Uterus (tissue), 4 donors: ENCODE results near the gene HLA-DQA2. TPM values are rescaled to one million over a fixed set of nuclear protein-coding genes. Genes with fewer than 3 reads are reported as not detected.
"Not testable (repeated sequence)": the region's sequence is repeated elsewhere in the genome, so short reads cannot be mapped to it uniquely, and the experiment has no call there.

Experiments used
- DNase-seq, 2 donors: peaks; one replicate each; pipeline ENCODE4 v3.0.0-alpha.2; 2019 to 2020
- H3K27ac ChIP-seq, 2 donors: fragments of 200-600 bp; sonication (generic); 1 replicate in 1 of 2; 2 replicates in 1 of 2; pipeline ENCODE4 v1.5.1; 2016 to 2018
- H3K27me3 ChIP-seq, 2 donors: fragments of 200-600 bp; sonication (generic); one replicate each; pipeline ENCODE4 v1.5.1; 2018 to 2019; ENCODE audit warnings: control low read depth in 1 of 2
- H3K36me3 ChIP-seq, 2 donors: fragments of 200-600 bp; sonication (generic); one replicate each; pipeline ENCODE4 v1.5.1; 2019; ENCODE audit warnings: control low read depth in 1 of 2
- H3K4me1 ChIP-seq, 2 donors: fragments of 200-600 bp; sonication (generic); one replicate each; pipeline ENCODE4 v1.5.1; 2018 to 2019; ENCODE audit warnings: control low read depth in 1 of 2
- H3K4me3 ChIP-seq, 2 donors: fragments of 200-600 bp; sonication (generic); 1 replicate in 1 of 2; 2 replicates in 1 of 2; pipeline ENCODE4 v1.5.1; 2018 to 2019; ENCODE audit warnings: mild to moderate bottlenecking in 1 of 2
- H3K9me3 ChIP-seq, 2 donors: fragments of 200-600 bp; sonication (generic); one replicate each; pipeline ENCODE4 v1.5.1; 2019; ENCODE audit warnings: control low read depth in 1 of 2
- CTCF ChIP-seq, 4 experiments: fragments of 200-600 bp in 2 of 4; fragments of 450-650 bp in 2 of 4; sonication (generic) in 2 of 4; IDR thresholded peaks; one replicate each; pipeline ENCODE4 v1.5.1; 2016 to 2019; ENCODE audit warnings: antibody characterized with exemption in 4 of 4, mild to moderate bottlenecking in 2 of 4, moderate library complexity in 1 of 4
- POLR2A ChIP-seq, 2 donors: fragments of 450-650 bp; IDR thresholded peaks; one replicate each; pipeline ENCODE4 v1.6.1; 2016; ENCODE audit warnings: antibody characterized with exemption in 2 of 2, mild to moderate bottlenecking in 1 of 2, moderate library complexity in 1 of 2
- intact Hi-C: fragments of 100-400 bp; cut with DNase I; formaldehyde crosslinking; loops from one replicate; pipeline ENCODE4 v1.15.1; 2023; ENCODE audit warnings: low total_unique reads
- total RNA-seq, 4 donors: library from RNA; depleted of rRNA in 3 of 4; stranded (reverse); fragments of >200 nt in 3 of 4; gene quantifications; one replicate each; pipeline versions ENCODE4 v1.1.0 to v1.2.4, GENCODE V29; 2014 to 2023
- donor health status: DM: yes; HTN: yes; CAD: no.

Gene HLA-DQA2
- 1 to 10 TPM in 1 of 4 donors, not detected in 3; 4.4 TPM for total RNA-seq

DNA sequence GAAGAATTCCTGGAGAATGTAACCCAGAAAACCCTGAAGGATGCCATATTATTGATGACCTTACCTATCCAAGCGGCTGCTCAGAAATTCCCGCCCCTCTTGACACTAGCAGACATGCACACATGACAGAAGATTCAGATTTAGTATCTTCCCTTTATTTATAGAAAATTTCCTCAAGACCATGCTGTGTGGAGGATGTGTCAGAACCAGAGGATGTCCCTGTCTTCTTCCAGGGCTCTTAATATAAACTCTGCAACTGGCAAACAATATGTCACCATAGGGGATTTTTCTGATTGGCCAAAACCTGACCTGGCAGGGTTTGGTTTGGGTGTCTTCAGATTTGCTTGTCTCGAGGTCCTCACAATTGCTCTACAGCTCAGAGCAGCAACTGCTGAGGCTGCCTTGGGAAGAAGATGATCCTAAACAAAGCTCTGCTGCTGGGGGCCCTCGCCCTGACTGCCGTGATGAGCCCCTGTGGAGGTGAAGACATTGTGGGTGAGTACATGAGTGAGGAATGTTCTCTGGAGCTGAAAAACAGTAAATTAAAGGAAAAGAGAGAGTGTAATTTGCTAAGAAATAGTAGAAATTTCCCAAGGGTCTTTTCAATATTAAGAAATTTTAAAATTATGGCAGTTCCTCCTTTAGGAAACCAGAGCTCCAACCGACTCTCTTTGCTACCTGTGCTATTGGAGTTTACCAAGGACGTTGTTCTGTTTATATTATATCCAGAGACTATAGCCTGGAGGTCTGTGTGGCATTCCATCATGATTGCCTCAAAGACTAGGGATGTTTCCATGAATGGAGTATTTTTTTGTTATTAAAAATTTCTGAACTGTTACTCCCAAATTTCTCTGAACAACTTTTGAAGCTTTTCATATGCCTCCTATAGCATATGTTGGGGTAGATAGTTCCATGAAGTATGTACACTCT, at the start of gene HLA-DQA2:
Gene HLA-DQA2, plus strand, starts transcription at position 361 of the 930 bp plus-strand sequence. Its CDS starts 53 bp downstream, at position 414.
- TF ChIP-seq CTCF (IDR thresholded peaks at IDR 0.05) = no peak
- TF ChIP-seq POLR2A (IDR thresholded peaks at IDR 0.05) = no peak
- intact Hi-C loops = no loop called here
- H3K36me3 ChIP-seq = no peaks in the 10 kb centered on the region
- no peak within 1 kb of the TSS for H3K4me3 ChIP-seq
- no peaks in the 10 kb centered on the region for H3K9me3 ChIP-seq
- no peaks in the 10 kb centered on the region for H3K27me3 ChIP-seq
- H3K27ac ChIP-seq = no peak within 1 kb of the TSS
- no peaks in the 10 kb centered on the region for H3K4me1 ChIP-seq
- DNase-seq = no peak

DNA sequence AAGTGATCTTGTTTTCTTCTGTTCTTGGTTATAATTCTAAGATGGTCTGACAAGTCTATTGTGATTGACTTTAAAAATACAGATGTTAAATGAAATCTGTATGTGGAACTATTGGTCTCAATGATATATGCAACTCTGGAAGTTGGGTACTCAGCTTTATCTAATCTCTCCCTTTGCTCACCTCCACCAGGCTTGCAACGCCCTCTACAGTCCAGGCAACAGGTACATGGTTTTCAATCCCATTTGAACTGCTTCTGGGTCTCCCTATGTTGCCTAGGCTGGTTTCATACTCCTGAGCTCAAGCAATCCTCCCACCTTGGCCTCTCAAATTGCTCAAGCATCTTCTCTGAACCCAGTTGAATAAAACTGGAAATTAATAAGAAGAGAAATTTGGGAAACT, 49.2 kb upstream of the HLA-DQA2 start:
- DNase-seq = peak in 1 of 2 donors; percentile 17
- H3K27me3 ChIP-seq = no peaks in the 10 kb centered on the region
- no peak overlapping the region for H3K27ac ChIP-seq
- H3K36me3 ChIP-seq = no peaks in the 10 kb centered on the region
- H3K9me3 ChIP-seq = no peaks in the 10 kb centered on the region
- no peak overlapping the region for H3K4me3 ChIP-seq
- intact Hi-C loops = no loop called here
- no peaks in the 10 kb centered on the region for H3K4me1 ChIP-seq
- TF ChIP-seq POLR2A (IDR thresholded peaks at IDR 0.05) (no peak), CTCF (IDR thresholded peaks at IDR 0.05) (peak in 1 of 4 experiments; percentile 7)

- H3K9me3 ChIP-seq = no peaks in the 10 kb centered on the region
- H3K36me3 ChIP-seq = no peaks in the 10 kb centered on the region
- H3K27me3 ChIP-seq = no peaks in the 10 kb centered on the region
- no peak overlapping the region for H3K27ac ChIP-seq
- intact Hi-C loops = no loop called here
- H3K4me3 ChIP-seq = no peak overlapping the region
- no peaks in the 10 kb centered on the region for H3K4me1 ChIP-seq
- DNase-seq = no peak
- TF ChIP-seq CTCF (IDR thresholded peaks at IDR 0.05) (no peak), POLR2A (IDR thresholded peaks at IDR 0.05) (no peak)
These were observed 44.2 kb upstream of the HLA-DQA2 start for GRCh38 chr6:32697031-32697430.

DNA sequence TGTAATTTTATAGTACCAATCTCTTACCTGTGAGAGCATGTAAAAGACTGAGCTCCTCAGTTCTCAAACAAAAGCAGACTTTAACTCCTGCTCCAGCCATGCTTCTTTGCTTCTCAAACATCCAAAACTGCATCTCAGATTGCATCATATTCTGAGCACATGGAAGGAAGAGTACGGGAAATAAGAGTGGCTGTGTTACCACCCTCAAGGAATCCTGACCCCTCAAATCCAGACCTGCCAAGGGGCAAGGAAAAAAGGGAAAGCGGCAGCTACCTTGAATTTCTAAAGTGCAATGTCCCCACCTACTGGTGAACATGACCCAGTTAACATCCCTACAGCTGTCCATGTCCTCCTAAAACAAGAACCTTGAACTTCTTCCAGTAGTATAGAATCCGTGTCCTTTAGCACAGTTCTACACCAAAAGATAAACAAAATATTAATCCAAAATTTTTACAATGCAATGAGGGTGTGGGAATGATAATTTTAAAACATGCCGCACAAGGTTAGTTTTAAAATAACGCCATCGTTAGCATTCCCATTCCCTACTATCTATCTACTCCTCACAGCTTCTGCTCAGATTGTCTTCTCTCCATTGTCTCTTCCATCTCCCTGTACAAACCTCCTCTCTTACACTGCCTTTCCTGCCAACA, 40.7 kb upstream of the HLA-DQA2 start:
- H3K4me3 ChIP-seq = no peak overlapping the region
- intact Hi-C loops = no loop called here
- H3K36me3 ChIP-seq = no peaks in the 10 kb centered on the region
- TF ChIP-seq CTCF (IDR thresholded peaks at IDR 0.05) (peak; percentile 35 to 69 (median 55)), POLR2A (IDR thresholded peaks at IDR 0.05) (no peak)
- DNase-seq = peak; percentile 17 to 28
- H3K4me1 ChIP-seq = no peaks in the 10 kb centered on the region
- no peaks in the 10 kb centered on the region for H3K9me3 ChIP-seq
- no peak overlapping the region for H3K27ac ChIP-seq
- no peaks in the 10 kb centered on the region for H3K27me3 ChIP-seq

- DNase-seq = no peak
- no peaks in the 10 kb centered on the region for H3K36me3 ChIP-seq
- H3K27me3 ChIP-seq = no peaks in the 10 kb centered on the region
- no peak overlapping the region for H3K27ac ChIP-seq
- H3K4me3 ChIP-seq = no peak overlapping the region
- TF ChIP-seq POLR2A (IDR thresholded peaks at IDR 0.05) = no peak
- no peak for TF ChIP-seq CTCF (IDR thresholded peaks at IDR 0.05)
- intact Hi-C loops = no loop called here
- no peaks in the 10 kb centered on the region for H3K9me3 ChIP-seq
- no peaks in the 10 kb centered on the region for H3K4me1 ChIP-seq
These were observed 37.8 kb upstream of the HLA-DQA2 start for GRCh38 chr6:32703347-32703746.

- H3K36me3 ChIP-seq, H3K27me3 ChIP-seq, H3K9me3 ChIP-seq, H3K27ac ChIP-seq, DNase-seq, H3K4me1 ChIP-seq, H3K4me3 ChIP-seq, intact Hi-C loops: not testable (repeated sequence)
These were observed 36.0 kb upstream of the HLA-DQA2 start for GRCh38 chr6:32705164-32705563.
